HCT116 (cell line): ENCODE data around the gene C15orf39. TPM values are rescaled to one million over a fixed set of nuclear protein-coding genes. Genes with fewer than 3 reads are reported as not detected.

Experiments used
- ATAC-seq: fragments of 200-7000 bp; cut with Tn5 transposase; 2 replicates; pipeline ENCODE4 v1.9.1; 2020; ENCODE audit warnings: mild to moderate bottlenecking, moderate library complexity
- BruUV-seq: library from RNA; stranded (reverse); fragments of 400-500 nt; replicated peaks from 2 replicates; lab custom pipeline; 2021; lab: Mats Ljungman, UMichigan
- CTCF ChIA-PET: fragments of 300-600 bp; sonication (Branson Sonifier 250); formaldehyde crosslinking; loops from one replicate; lab custom pipeline; 2021; ENCODE audit warnings: antibody characterized with exemption; lab: Charles Lee
- POLR2A ChIA-PET: fragments of 300-600, 350-600 bp; sonication (Branson Sonifier 250); formaldehyde crosslinking; loops from one replicate; lab custom pipeline; 2021; ENCODE audit warnings: antibody characterized with exemption; lab: Charles Lee
- RAD21 ChIA-PET, 2 experiments: fragments of 300-600 bp; sonication (Branson Sonifier 250); formaldehyde crosslinking; loops; one replicate each; lab custom pipeline; 2023; ENCODE audit warnings: low total read pairs in 2 of 2; ENCODE audit not compliant: uncharacterized antibody in 2 of 2, unreplicated experiment in 2 of 2, low non-redundant PET in 1 of 2; lab: Charles Lee
- DNase-seq: peaks from one replicate; pipeline ENCODE4 v3.0.0-alpha.2; 2010; ENCODE audit warnings: low read depth, low spot score
- H2AFZ ChIP-seq: fragments of 200-600 bp; shearing (Covaris generic), sonication (generic); 2 replicates; pipeline ENCODE4 v1.6.1; 2017; ENCODE audit warnings: low read depth, mixed run types, mixed read lengths, antibody characterized with exemption, low read length; ENCODE audit not compliant: poor library complexity, severe bottlenecking
- H3K27ac ChIP-seq: 2 replicates; pipeline ENCODE4 v1.5.1; 2012; ENCODE audit warnings: low read depth, low read length
- H3K27me3 ChIP-seq: fragments of 200-600 bp; sonication (generic); 2 replicates; pipeline ENCODE4 v1.6.1; 2016; ENCODE audit warnings: mixed run types, low read length, mixed read lengths; ENCODE audit not compliant: insufficient read depth
- H3K36me3 ChIP-seq, 2 experiments: fragments of 200-500 bp in 1 of 2; fragments of 200-600 bp in 1 of 2; sonication (Bioruptor generic) in 1 of 2; sonication (generic) in 1 of 2; 2 replicates each; pipeline versions ENCODE4 v1.5.1 to v1.6.1; 2014 to 2016; ENCODE audit warnings: low read length in 2 of 2, inconsistent platforms in 1 of 2, mixed read lengths in 1 of 2, mixed run types in 1 of 2; ENCODE audit not compliant: insufficient read depth in 2 of 2, control insufficient read depth in 1 of 2
- H3K4me1 ChIP-seq, 2 experiments: fragments of 200-600 bp in 1 of 2; sonication (generic) in 1 of 2; 2 replicates each; pipeline versions ENCODE4 v1.5.1 to v1.6.1; 2012 to 2017; ENCODE audit warnings: low read length in 2 of 2, inconsistent platforms in 1 of 2, mild to moderate bottlenecking in 1 of 2, mixed read lengths in 1 of 2, mixed run types in 1 of 2, moderate library complexity in 1 of 2; ENCODE audit not compliant: insufficient read depth in 2 of 2, control insufficient read depth in 1 of 2
- H3K4me2 ChIP-seq: fragments of 200-600 bp; sonication (generic); 2 replicates; pipeline ENCODE4 v1.6.1; 2017; ENCODE audit warnings: mixed run types, low read length, mixed read lengths
- H3K4me3 ChIP-seq, 2 experiments: fragments of 200-600 bp in 1 of 2; sonication (generic) in 1 of 2; replicated peaks in 1 of 2; 2 replicates each; pipeline ENCODE4 v1.5.1; 2011 to 2016; ENCODE audit warnings: low read length in 2 of 2, control low read depth in 1 of 2, low read depth in 1 of 2, mild to moderate bottlenecking in 1 of 2, mixed read lengths in 1 of 2, mixed run types in 1 of 2
- H3K79me2 ChIP-seq: fragments of 200-600 bp; sonication (generic); 2 replicates; pipeline ENCODE4 v1.6.1; 2017; ENCODE audit warnings: mild to moderate bottlenecking, mixed run types, low read length, moderate library complexity, mixed read lengths; ENCODE audit not compliant: insufficient read depth
- H3K9ac ChIP-seq: fragments of 200-600 bp; sonication (generic); 2 replicates; pipeline ENCODE4 v1.6.1; 2016; ENCODE audit warnings: low read length, mixed read lengths
- H3K9me2 ChIP-seq: fragments of 200-600 bp; sonication (generic), shearing (Covaris generic); 2 replicates; pipeline ENCODE4 v1.6.1; 2017; ENCODE audit warnings: mixed run types, mild to moderate bottlenecking, moderate library complexity; ENCODE audit not compliant: insufficient read depth
- H3K9me3 ChIP-seq, 2 experiments: fragments of 200-500 bp in 1 of 2; fragments of 200-600 bp in 1 of 2; sonication (Bioruptor generic) in 1 of 2; sonication (generic) in 1 of 2; 2 replicates each; pipeline ENCODE4 v1.6.1; 2014 to 2017; ENCODE audit warnings: low read length in 2 of 2, mixed read lengths in 2 of 2, inconsistent platforms in 1 of 2, low read depth in 1 of 2, mild to moderate bottlenecking in 1 of 2, mixed run types in 1 of 2, moderate library complexity in 1 of 2; ENCODE audit not compliant: control insufficient read depth in 1 of 2, insufficient read depth in 1 of 2
- H4K20me1 ChIP-seq: fragments of 200-600 bp; sonication (generic), shearing (Covaris generic); 2 replicates; pipeline ENCODE4 v1.6.1; 2017; ENCODE audit warnings: mixed run types, mild to moderate bottlenecking, moderate library complexity; ENCODE audit not compliant: insufficient read depth
- ATF3 ChIP-seq: IDR thresholded peaks from 2 replicates; pipeline ENCODE4 v1.6.1; 2012
- CBX3 ChIP-seq: IDR thresholded peaks from 2 replicates; pipeline ENCODE4 v1.6.1; 2012; ENCODE audit warnings: low read depth
- CTCF ChIP-seq, 3 experiments: fragments of 200-600 bp in 1 of 3; sonication (generic) in 1 of 3; IDR thresholded peaks in 2 of 3; conservative IDR thresholded peaks in 1 of 3; 2 replicates each; pipeline ENCODE4 v1.5.1; 2012 to 2017; ENCODE audit warnings: low read depth in 2 of 3, low read length in 2 of 3, antibody characterized with exemption in 1 of 3, borderline replicate concordance in 1 of 3, control low read depth in 1 of 3, mild to moderate bottlenecking in 1 of 3, mixed read lengths in 1 of 3, mixed run types in 1 of 3, moderate library complexity in 1 of 3; ENCODE audit not compliant: insufficient read depth in 1 of 3
- EGR1 ChIP-seq: IDR thresholded peaks from 2 replicates; pipeline ENCODE4 v1.6.1; 2012; ENCODE audit warnings: low read depth
- ELF1 ChIP-seq: IDR thresholded peaks from 2 replicates; pipeline ENCODE4 v1.6.1; 2012; ENCODE audit warnings: low read depth, borderline replicate concordance
- EZH2 ChIP-seq: fragments of 200-600 bp; sonication (generic); IDR thresholded peaks from 2 replicates; pipeline ENCODE4 v1.6.1; 2017; ENCODE audit warnings: antibody characterized with exemption, mixed run types
- EZH2phosphoT487 ChIP-seq: fragments of 200-600 bp; IDR thresholded peaks from 2 replicates; pipeline ENCODE4 v1.6.1; 2018; ENCODE audit warnings: antibody characterized with exemption, borderline replicate concordance
- FOSL1 ChIP-seq: IDR thresholded peaks from 2 replicates; pipeline ENCODE4 v1.6.1; 2012; ENCODE audit warnings: low read depth
- JUND ChIP-seq: IDR thresholded peaks from 2 replicates; pipeline ENCODE4 v1.6.1; 2012
- SIN3A ChIP-seq: IDR thresholded peaks from 2 replicates; pipeline ENCODE4 v1.6.1; 2012; ENCODE audit warnings: low read depth
- SP1 ChIP-seq: IDR thresholded peaks from 2 replicates; pipeline ENCODE4 v1.6.1; 2012; ENCODE audit warnings: low read depth
- ZFX ChIP-seq: fragments of 450-650 bp; IDR thresholded peaks from 2 replicates; pipeline ENCODE4 v1.6.1; 2017
- ZNF274 ChIP-seq: fragments of 200-500 bp; sonication (Bioruptor generic); IDR thresholded peaks from 2 replicates; pipeline ENCODE4 v1.6.1; 2014; ENCODE audit warnings: mild to moderate bottlenecking, low read depth, low read length, inconsistent platforms
- intact Hi-C: fragments of 100-400 bp; cut with micrococcal nuclease; formaldehyde crosslinking; loops from 2 replicates; pipeline ENCODE4 v1.10.0; 2022
- total RNA-seq: library from RNA; stranded (reverse); gene quantifications from one replicate; pipeline ENCODE4 v1.2.1, GENCODE V29; 2021; ENCODE audit not compliant: unreplicated experiment

Gene C15orf39
- total RNA-seq, 1 experiment from 2014 or later = 29.3 TPM

- BruUV-seq = no TSS peak
- intact Hi-C loops = no loop called here
- H3K9me3 ChIP-seq = no peaks in the 10 kb centered on the region
- no peak overlapping the region for H3K4me3 ChIP-seq
- POLR2A ChIA-PET = no interaction called here
- no peak overlapping the region for H3K4me2 ChIP-seq
- H3K9ac ChIP-seq = no peak overlapping the region
- H3K9me2 ChIP-seq = no peaks in the 10 kb centered on the region
- H3K27me3 ChIP-seq = no peaks in the 10 kb centered on the region
- RAD21 ChIA-PET = no interaction called here
- H3K4me1 ChIP-seq = peaks cover 3 to 16% of the 10 kb centered on the region in 2 experiments; a peak in 3 of 4 replicates
- CTCF ChIA-PET = no interaction called here
- H3K79me2 ChIP-seq = no peaks in the 10 kb centered on the region
- H3K36me3 ChIP-seq = no peaks in the 10 kb centered on the region
- no peak for ATAC-seq
- no peak for DNase-seq
- H3K27ac ChIP-seq = no peak overlapping the region
- H4K20me1 ChIP-seq = no peaks in the 10 kb centered on the region
- TF ChIP-seq ELF1 = no peak
- TF ChIP-seq EZH2 = no peak
- no peak for TF ChIP-seq JUND
- TF ChIP-seq EZH2phosphoT487 = no peak
- no peak for TF ChIP-seq CBX3
- TF ChIP-seq FOSL1 = no peak
- TF ChIP-seq SIN3A = no peak
- TF ChIP-seq ATF3 = no peak
- no peak for TF ChIP-seq CTCF (IDR thresholded peaks at IDR 0.05 in 2 of 3, conservative IDR thresholded peaks at IDR 0.05 in 1 of 3; ENCODE audit: borderline replicate concordance in 1 of 3, insufficient read depth in 1 of 3, low read depth in 2 of 3, low read length in 2 of 3)
- TF ChIP-seq EGR1 = no peak
- TF ChIP-seq ZNF274 = no peak
- no peak for TF ChIP-seq ZFX
- TF ChIP-seq SP1 = no peak
- TF ChIP-seq, all 23 proteins: peak for 0
- no peak overlapping the region for H2AFZ ChIP-seq
Measured at GRCh38 chr15:75170203-75170602, 31.5 kb upstream of the C15orf39 start.
